Hair follicular keratinocyte (primary cell): Measurements from ENCODE around the gene MZF1. TPM values are rescaled to one million over a fixed set of nuclear protein-coding genes. Genes with fewer than 3 reads are reported as not detected.

Source experiments
- total RNA-seq: library from RNA; depleted of rRNA; stranded (reverse); fragments of >200 nt; gene quantifications from 2 replicates; pipeline ENCODE4 v1.2.3, GENCODE V29; 2015

Gene MZF1
- total RNA-seq, result 6.6 and 9.8 TPM in 2 replicates

GRCh38 chr19:58572818-58573657 lies at the start of gene MZF1:
Gene MZF1, minus strand, starts transcription at chr19:58573335. Its CDS starts 1,946 bp downstream, at chr19:58571389.

GRCh38 chr19:58558066-58558622 lies 15.0 kb downstream of the MZF1 start, which contains the start of gene UBE2M:
Gene UBE2M, minus strand, starts transcription at chr19:58558611. Its CDS starts 230 bp downstream, at chr19:58558381.

GRCh38 chr19:58554494-58555368 lies 18.4 kb downstream of the MZF1 start, which contains the start of gene CHMP2A:
Gene CHMP2A, minus strand, starts transcription at chr19:58555105. Its CDS starts 893 bp downstream, at chr19:58554212.

GRCh38 chr19:58543826-58544590 lies 29.1 kb downstream of the MZF1 start, which contains the start of gene TRIM28:
Gene TRIM28, plus strand, starts transcription at chr19:58544064. Its CDS starts 694 bp downstream, at chr19:58544758.

GRCh38 chr19:58519355-58520256 lies 53.5 kb downstream of the MZF1 start, which contains the start of gene ZBTB45:
Gene ZBTB45, minus strand, starts transcription at chr19:58519810. Its CDS starts 2,137 bp downstream, at chr19:58517673.

Other genes starting within 250 kb of the MZF1 start
- gene ZSCAN22, start 246.3 kb downstream of the MZF1 start, total RNA-seq, result 2.0 and 2.7 TPM in 2 replicates
- gene A1BG, start 219.8 kb downstream of the MZF1 start, total RNA-seq, result 15.6 and 26.6 TPM in 2 replicates
- 0.86 and 1.3 TPM in 2 replicates for gene ZNF497, start 210.6 kb downstream of the MZF1 start, total RNA-seq
- 2.5 and 3.7 TPM in 2 replicates for gene ZNF837, start 192.3 kb downstream of the MZF1 start, total RNA-seq
- gene RPS5, start 186.1 kb downstream of the MZF1 start, total RNA-seq, result 2,350 and 2,403 TPM in 2 replicates
- gene RNF225, start 177.7 kb downstream of the MZF1 start, total RNA-seq, result 0.27 and 0.31 TPM in 2 replicates
- 7.0 and 16.3 TPM in 2 replicates for gene ZNF584, start 164.7 kb downstream of the MZF1 start, total RNA-seq
- 1.6 and 2.2 TPM in 2 replicates for gene ZNF132, start 133.2 kb downstream of the MZF1 start, total RNA-seq
- gene ZNF324B, start 121.7 kb downstream of the MZF1 start, total RNA-seq, result 6.6 and 7.2 TPM in 2 replicates
- 6.2 and 9.3 TPM in 2 replicates for gene ZNF324, start 106.3 kb downstream of the MZF1 start, total RNA-seq
- gene ZNF446, start 97.0 kb downstream of the MZF1 start, total RNA-seq, result 6.5 and 8.6 TPM in 2 replicates
- 12.7 and 12.8 TPM in 2 replicates for gene SLC27A5, start 61.3 kb downstream of the MZF1 start, total RNA-seq
- gene ZBTB45, start 53.5 kb downstream of the MZF1 start, total RNA-seq, result 11.1 and 13.1 TPM in 2 replicates
- 265 and 397 TPM in 2 replicates for gene TRIM28, start 29.3 kb downstream of the MZF1 start, total RNA-seq
- 101 and 114 TPM in 2 replicates for gene CHMP2A, start 18.2 kb downstream of the MZF1 start, total RNA-seq
- 32.1 and 51.0 TPM in 2 replicates for gene UBE2M, start 14.7 kb downstream of the MZF1 start, total RNA-seq